NCI-H1694 (cell line): Measurements from ENCODE around the gene NEURL2.
"Not testable (repeated sequence)": the region's sequence is repeated elsewhere in the genome, so short reads cannot be mapped to it uniquely, and the experiment has no call there.

Experiments used
- DNase-seq: peaks from one replicate; lab custom pipeline; 2025; lab: John Stamatoyannopoulos, UW

Gene NEURL2

GRCh38 chr20:45890985-45891983, at the start of gene NEURL2, which contains the start of gene CTSA:
Gene NEURL2 (minus strand): TSS chr20:45891208. CDS start chr20:45890991, 217 bp downstream.
Gene CTSA (plus strand): TSS chr20:45891335. CDS start chr20:45891569, 234 bp downstream.
- DNase-seq: peak; percentile 50

DNA sequence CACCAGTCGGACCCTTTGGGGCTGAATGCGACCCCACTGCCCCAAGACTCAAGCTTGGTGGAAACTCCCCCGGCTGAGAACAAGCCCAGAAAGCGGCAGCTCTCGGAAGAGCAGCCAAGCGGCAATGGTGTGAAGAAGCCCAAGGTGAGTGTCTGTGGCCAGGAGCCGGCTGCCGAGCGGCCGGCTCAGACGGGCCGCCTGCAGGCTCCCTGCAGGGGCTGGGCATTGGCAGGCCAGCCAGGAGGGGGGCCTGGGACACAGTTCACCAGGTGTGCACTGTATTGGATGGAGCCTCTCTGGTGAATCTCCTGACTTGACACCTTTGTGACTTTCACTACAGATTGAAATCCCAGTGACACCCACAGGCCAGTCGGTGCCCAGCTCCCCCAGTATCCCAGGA, 49.5 kb upstream of the NEURL2 start:
- no peak for DNase-seq

GRCh38 chr20:45940053-45940452, 49.0 kb upstream of the NEURL2 start:
- DNase-seq: no peak

DNA sequence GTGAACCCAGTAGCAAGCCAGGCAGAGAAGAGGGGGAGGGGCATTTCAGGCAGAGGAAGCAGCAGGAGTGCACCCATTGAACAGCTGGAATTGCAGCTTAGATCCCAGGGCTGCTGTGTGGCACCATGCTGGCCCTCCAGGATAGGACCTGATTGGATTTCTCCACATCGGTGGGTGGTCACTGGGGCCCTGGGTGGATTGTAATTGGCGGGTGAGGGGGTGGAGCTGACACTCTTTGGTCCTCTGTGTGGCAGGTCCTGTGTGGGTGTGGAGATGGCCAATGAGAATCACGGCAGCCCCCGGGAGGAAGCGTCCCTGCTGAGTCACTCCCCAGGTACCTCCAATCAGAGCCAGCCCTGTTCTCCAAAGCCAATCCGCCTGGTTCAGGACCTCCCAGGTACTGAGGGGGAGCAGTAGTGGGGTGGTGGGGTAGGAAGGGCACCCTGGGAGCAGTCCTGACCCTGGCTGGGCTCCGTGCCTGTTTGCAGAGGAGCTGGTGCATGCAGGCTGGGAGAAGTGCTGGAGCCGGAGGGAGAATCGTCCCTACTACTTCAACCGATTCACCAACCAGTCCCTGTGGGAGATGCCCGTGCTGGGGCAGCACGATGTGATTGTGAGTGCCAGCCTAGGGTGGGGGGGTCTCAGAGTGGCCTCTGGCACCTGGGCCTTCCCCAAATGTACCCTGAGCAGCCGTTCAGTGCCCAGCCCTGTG, 47.9 kb upstream of the NEURL2 start:
- no peak for DNase-seq

- DNase-seq: no peak
Observed at GRCh38 chr20:45937765-45938164, 46.8 kb upstream of the NEURL2 start.

GRCh38 chr20:45935416-45936046, 44.5 kb upstream of the NEURL2 start:
- DNase-seq: no peak

GRCh38 chr20:45934586-45935415, 43.8 kb upstream of the NEURL2 start, which contains the start of gene PCIF1:
Gene PCIF1 (plus strand): TSS chr20:45934683. CDS start chr20:45939000, 4,317 bp downstream.
- DNase-seq: peak; percentile 90

DNA sequence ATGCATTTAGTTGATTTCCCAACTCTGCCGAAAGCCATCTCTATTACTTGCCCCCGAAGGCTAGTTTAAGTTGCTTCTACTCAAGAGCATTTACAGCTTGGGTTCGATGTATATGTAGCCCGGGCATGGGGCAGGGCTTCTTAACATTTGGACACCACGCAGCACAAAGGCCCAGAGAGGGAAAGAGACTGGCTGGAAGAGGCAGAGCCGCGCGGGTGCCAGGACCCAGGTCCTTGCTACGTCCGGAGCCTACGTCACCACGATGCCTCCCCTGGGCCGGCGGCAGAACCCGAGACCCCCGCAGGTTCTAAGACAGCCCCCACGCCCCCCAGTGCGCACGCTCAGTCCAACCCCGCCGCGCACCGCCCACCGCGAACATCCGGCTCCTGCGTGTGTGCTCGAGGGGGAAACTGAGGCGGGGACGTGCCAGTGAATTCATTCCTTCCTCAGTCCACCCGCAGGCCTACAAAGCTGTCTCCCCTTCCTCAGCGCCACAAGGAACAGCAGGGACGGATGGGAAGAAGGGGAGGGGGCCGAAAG, 43.1 kb upstream of the NEURL2 start:
- DNase-seq: peak; percentile 70

- DNase-seq: peak; percentile 53
Observed at GRCh38 chr20:45933266-45934045, 42.4 kb upstream of the NEURL2 start.

DNA sequence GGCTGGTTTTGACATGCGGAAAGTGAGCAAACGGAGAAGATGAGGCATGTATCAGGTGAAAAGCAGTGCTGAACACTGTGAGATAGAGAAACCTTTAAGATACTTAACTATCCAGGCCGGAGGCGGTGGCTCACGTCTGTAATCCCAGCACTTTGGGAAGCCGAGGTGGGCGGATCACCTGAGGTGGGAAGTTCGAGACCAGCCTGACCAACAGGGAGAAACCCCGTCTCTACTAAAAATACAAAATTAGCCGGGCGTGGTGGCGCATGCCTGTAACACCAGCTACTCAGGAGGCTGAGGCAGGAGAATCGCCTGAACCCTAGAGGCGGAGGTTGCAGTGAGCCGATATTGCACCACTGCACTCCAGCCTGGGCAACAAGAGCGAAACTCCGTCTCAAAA, 40.7 kb upstream of the NEURL2 start:
- DNase-seq: not testable (repeated sequence)

- no peak for DNase-seq
Observed at GRCh38 chr20:45927071-45927878, 36.3 kb upstream of the NEURL2 start.

- DNase-seq: no peak
Observed at GRCh38 chr20:45926731-45927070, 35.7 kb upstream of the NEURL2 start.

- no peak for DNase-seq
Observed at GRCh38 chr20:45925821-45926506, 35.0 kb upstream of the NEURL2 start.

DNA sequence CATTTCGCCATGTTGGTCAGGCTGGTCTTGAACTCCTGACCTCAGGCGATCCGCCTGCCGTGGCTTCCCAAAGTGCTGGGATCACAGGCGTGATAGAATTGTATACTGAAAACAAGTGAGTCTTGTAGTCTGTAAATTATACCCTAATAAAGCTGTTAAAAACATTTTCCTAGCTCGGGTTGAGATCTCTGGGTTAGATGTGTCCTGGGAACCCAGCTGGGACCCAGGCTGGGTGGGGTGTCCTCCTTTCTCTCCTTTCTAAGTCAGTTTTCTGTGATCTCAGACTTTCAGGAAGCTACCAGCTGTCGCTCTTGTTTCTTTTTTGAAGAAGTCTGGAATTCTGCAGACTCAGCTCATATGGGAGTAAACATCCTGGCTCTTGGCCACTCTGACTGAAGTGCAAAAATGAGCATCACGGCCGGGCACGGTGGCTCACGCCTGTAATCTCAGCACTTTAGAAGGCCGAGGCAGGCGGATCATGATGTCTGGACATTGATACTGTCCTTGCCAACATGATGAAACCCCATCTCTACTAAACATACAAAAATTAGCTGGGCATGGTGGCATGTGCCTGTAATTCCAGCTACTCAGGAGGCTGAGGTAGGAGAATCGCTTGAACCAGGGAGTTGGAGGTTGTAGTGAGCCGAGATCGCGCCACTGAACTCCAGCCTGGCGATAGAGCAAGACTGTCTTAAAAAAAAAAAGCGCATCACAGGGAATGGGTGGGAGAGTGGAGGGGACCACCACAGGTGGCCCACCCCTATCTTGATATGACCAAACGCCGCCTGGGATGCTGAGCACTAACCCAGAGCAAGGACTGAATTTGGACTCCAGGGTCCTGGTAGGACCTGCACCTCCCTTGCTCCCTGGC, 33.6 kb upstream of the NEURL2 start:
- no peak for DNase-seq

DNA sequence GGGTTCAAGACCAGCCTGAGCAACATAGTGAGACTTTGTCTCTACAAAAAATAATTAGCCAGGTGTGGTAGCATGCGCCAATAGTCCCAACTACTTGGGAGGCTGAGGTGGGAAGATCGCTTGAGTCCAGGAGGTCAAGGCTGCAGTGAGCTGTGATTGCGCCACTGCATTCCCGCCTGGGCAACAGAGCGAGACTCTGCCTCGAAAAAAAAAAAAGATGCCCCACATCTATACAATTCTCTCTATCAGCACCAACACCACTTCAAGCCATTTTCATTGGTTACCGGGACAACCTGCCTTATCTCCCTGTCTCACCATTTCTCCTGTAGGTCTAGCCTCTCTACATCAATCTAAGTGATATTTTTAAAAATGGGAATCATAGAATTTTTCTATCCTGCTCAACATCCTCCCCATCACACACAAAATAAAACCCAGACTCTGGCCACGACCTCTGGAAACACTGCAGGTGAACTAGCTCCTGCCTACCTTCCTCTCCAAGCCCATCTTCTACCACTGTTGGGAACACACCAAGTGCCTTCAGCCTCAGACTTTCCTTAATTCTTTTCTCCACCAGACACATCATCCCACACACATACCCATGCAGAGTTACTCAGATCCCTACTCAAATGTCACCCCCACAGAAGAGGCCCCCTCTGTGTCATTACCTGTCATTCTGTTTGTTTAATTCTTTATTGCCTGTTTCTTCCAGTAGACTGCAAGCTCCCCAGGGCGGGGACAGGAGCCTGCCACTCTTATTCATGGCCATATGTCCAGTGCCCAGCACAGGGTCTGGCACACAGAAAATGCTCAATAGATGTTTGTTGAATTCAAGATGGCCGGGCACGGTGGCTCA, 30.6 kb upstream of the NEURL2 start:
- no peak for DNase-seq

- no peak for DNase-seq
Observed at GRCh38 chr20:45920462-45921336, 29.7 kb upstream of the NEURL2 start.
